ENCODE results near the gene HTR1D. TPM values are rescaled to one million over a fixed set of nuclear protein-coding genes. Genes with fewer than 3 reads are reported as not detected.

HTR1D gene
- total and polyA plus RNA-seq, 4 donors, result 0.05 TPM; not detected in 3

DNA sequence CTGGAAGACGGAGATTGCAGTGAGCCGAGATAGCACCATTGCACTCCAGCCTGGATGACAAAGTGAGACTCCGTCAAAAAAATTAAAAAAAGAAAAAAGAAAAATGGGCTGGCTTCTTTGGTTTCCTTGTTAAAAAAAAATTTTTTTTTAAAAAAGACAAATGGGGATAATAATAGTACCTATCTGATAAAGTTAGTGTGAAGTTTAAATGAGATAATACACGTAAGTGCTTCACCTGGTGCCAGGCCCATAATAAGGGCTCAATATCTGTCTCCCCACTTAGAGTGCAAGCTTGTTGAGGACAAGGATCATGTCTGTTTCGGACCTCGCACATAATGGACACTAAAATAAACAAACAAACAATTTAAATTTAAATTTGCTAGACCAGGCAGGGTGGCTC is 30.0 kb upstream of the HTR1D start:
- DNase-seq (ENCODE audit: low spot score), result no peak
- TF ChIP-seq JUND (IDR thresholded peaks at IDR 0.05) (no peak), RAD21 (IDR thresholded peaks at IDR 0.05) (no peak), HNF4A (conservative IDR thresholded peaks at IDR 0.05) (no peak)
- no peaks in the 10 kb centered on the region for H3K27me3 ChIP-seq (ENCODE audit: control insufficient read depth in 4 of 4, insufficient read depth in 4 of 4, low read length in 3 of 4)
- H3K4me1 ChIP-seq (ENCODE audit: control insufficient read depth in 4 of 4, insufficient read depth in 4 of 4, low read length in 3 of 4), result no peaks in the 10 kb centered on the region
- no peak overlapping the region for H3K4me3 ChIP-seq (ENCODE audit: low read depth in 1 of 3, low read length in 3 of 3)
- H3K27ac ChIP-seq (ENCODE audit: low read depth in 1 of 2, low read length in 2 of 2), result no peak overlapping the region
- WGBS, result 98% methylated on average over 6 of the region's 6 CpGs
- no peaks in the 10 kb centered on the region for H3K36me3 ChIP-seq (ENCODE audit: control insufficient read depth in 4 of 4, insufficient read depth in 3 of 4, low read depth in 1 of 4, low read length in 3 of 4)
- no peaks in the 10 kb centered on the region for H3K9me3 ChIP-seq (ENCODE audit: control insufficient read depth in 4 of 4, low read length in 3 of 4)
- H3K9ac ChIP-seq (ENCODE audit: low read depth in 1 of 2, low read length in 2 of 2), result no peak overlapping the region

- Histone ChIP-seq H3K27me3 (ENCODE audit: control insufficient read depth in 4 of 4, insufficient read depth in 4 of 4, low read length in 3 of 4) (no peaks in the 10 kb centered on the region), H3K4me1 (ENCODE audit: control insufficient read depth in 4 of 4, insufficient read depth in 4 of 4, low read length in 3 of 4) (no peaks in the 10 kb centered on the region), H3K9me3 (ENCODE audit: control insufficient read depth in 4 of 4, low read length in 3 of 4) (no peaks in the 10 kb centered on the region), H3K4me3 (ENCODE audit: low read depth in 1 of 3, low read length in 3 of 3) (no peak overlapping the region), H3K36me3 (ENCODE audit: control insufficient read depth in 4 of 4, insufficient read depth in 3 of 4, low read depth in 1 of 4, low read length in 3 of 4) (no peaks in the 10 kb centered on the region), H3K9ac (ENCODE audit: low read depth in 1 of 2, low read length in 2 of 2) (no peak overlapping the region), H3K27ac (ENCODE audit: low read depth in 1 of 2, low read length in 2 of 2) (no peak overlapping the region)
- TF ChIP-seq JUND (IDR thresholded peaks at IDR 0.05) (no peak), SP1 (IDR thresholded peaks at IDR 0.05) (no peak), EGR1 (IDR thresholded peaks at IDR 0.05; ENCODE audit: low read depth in 2 of 2) (no peak), FOXA1 (IDR thresholded peaks at IDR 0.05) (no peak), GABPA (IDR thresholded peaks at IDR 0.05 in 1 of 2, conservative IDR thresholded peaks at IDR 0.05 in 1 of 2) (no peak), HNF4G (IDR thresholded peaks at IDR 0.05) (no peak), FOXA2 (IDR thresholded peaks at IDR 0.05) (no peak), RAD21 (IDR thresholded peaks at IDR 0.05) (no peak), HNF4A (conservative IDR thresholded peaks at IDR 0.05) (no peak), RXRA (IDR thresholded peaks at IDR 0.05) (no peak), NR2F2 (IDR thresholded peaks at IDR 0.05) (no peak)
- TF ChIP-seq, protein P1, sequence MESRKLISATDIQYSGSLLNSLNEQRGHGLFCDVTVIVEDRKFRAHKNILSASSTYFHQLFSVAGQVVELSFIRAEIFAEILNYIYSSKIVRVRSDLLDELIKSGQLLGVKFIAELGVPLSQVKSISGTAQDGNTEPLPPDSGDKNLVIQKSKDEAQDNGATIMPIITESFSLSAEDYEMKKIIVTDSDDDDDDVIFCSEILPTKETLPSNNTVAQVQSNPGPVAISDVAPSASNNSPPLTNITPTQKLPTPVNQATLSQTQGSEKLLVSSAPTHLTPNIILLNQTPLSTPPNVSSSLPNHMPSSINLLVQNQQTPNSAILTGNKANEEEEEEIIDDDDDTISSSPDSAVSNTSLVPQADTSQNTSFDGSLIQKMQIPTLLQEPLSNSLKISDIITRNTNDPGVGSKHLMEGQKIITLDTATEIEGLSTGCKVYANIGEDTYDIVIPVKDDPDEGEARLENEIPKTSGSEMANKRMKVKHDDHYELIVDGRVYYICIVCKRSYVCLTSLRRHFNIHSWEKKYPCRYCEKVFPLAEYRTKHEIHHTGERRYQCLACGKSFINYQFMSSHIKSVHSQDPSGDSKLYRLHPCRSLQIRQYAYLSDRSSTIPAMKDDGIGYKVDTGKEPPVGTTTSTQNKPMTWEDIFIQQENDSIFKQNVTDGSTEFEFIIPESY (IDR thresholded peaks at IDR 0.05), result no peak
- TF ChIP-seq, protein P2, sequence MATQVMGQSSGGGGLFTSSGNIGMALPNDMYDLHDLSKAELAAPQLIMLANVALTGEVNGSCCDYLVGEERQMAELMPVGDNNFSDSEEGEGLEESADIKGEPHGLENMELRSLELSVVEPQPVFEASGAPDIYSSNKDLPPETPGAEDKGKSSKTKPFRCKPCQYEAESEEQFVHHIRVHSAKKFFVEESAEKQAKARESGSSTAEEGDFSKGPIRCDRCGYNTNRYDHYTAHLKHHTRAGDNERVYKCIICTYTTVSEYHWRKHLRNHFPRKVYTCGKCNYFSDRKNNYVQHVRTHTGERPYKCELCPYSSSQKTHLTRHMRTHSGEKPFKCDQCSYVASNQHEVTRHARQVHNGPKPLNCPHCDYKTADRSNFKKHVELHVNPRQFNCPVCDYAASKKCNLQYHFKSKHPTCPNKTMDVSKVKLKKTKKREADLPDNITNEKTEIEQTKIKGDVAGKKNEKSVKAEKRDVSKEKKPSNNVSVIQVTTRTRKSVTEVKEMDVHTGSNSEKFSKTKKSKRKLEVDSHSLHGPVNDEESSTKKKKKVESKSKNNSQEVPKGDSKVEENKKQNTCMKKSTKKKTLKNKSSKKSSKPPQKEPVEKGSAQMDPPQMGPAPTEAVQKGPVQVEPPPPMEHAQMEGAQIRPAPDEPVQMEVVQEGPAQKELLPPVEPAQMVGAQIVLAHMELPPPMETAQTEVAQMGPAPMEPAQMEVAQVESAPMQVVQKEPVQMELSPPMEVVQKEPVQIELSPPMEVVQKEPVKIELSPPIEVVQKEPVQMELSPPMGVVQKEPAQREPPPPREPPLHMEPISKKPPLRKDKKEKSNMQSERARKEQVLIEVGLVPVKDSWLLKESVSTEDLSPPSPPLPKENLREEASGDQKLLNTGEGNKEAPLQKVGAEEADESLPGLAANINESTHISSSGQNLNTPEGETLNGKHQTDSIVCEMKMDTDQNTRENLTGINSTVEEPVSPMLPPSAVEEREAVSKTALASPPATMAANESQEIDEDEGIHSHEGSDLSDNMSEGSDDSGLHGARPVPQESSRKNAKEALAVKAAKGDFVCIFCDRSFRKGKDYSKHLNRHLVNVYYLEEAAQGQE (IDR thresholded peaks at IDR 0.05), result no peak
- 91% methylated on average over 2 of the region's 2 CpGs for WGBS
- DNase-seq (ENCODE audit: low spot score), result no peak
These were observed 29.0 kb upstream of the HTR1D start for GRCh38 chr1:23246274-23246673.

DNA sequence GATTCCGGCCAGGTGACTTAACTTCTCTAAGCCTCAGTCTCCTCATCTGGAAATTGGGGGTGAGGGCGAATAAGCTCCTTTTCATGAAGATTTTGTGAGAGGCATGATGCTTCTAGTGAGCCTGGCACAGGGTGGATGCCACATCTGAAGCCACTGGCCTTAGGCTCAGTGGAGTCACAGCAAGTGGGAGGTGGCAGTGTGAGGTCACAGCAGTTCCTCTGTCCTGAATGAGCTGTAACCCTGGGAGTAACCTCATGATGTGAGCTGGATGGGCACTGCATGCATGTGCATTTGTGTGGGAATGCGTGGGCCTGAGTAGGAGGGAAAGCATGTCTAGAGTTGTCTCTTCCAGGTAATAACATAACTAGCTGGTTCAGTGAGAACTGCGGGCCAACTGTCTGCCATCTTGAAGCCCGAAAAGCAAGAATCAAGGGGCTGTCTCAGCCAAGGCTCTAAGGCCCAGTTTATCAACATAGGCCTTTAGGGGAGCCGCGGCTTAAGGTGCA is 27.0 kb upstream of the HTR1D start:
- Histone ChIP-seq H3K36me3 (ENCODE audit: control insufficient read depth in 4 of 4, insufficient read depth in 3 of 4, low read depth in 1 of 4, low read length in 3 of 4) (no peaks in the 10 kb centered on the region), H3K27me3 (ENCODE audit: control insufficient read depth in 4 of 4, insufficient read depth in 4 of 4, low read length in 3 of 4) (no peaks in the 10 kb centered on the region), H3K4me1 (ENCODE audit: control insufficient read depth in 4 of 4, insufficient read depth in 4 of 4, low read length in 3 of 4) (no peaks in the 10 kb centered on the region), H3K9me3 (ENCODE audit: control insufficient read depth in 4 of 4, low read length in 3 of 4) (no peaks in the 10 kb centered on the region), H3K27ac (ENCODE audit: low read depth in 1 of 2, low read length in 2 of 2) (no peak overlapping the region), H3K4me3 (ENCODE audit: low read depth in 1 of 3, low read length in 3 of 3) (no peak overlapping the region), H3K9ac (ENCODE audit: low read depth in 1 of 2, low read length in 2 of 2) (no peak overlapping the region)
- TF ChIP-seq HNF4A (conservative IDR thresholded peaks at IDR 0.05) (no peak), HNF4G (IDR thresholded peaks at IDR 0.05) (no peak), FOXA1 (IDR thresholded peaks at IDR 0.05) (no peak), RAD21 (IDR thresholded peaks at IDR 0.05) (no peak), JUND (IDR thresholded peaks at IDR 0.05) (no peak), FOXA2 (IDR thresholded peaks at IDR 0.05) (no peak), GABPA (IDR thresholded peaks at IDR 0.05 in 1 of 2, conservative IDR thresholded peaks at IDR 0.05 in 1 of 2) (no peak), NR2F2 (IDR thresholded peaks at IDR 0.05) (no peak), EGR1 (IDR thresholded peaks at IDR 0.05; ENCODE audit: low read depth in 2 of 2) (no peak)
- TF ChIP-seq, protein P3, sequence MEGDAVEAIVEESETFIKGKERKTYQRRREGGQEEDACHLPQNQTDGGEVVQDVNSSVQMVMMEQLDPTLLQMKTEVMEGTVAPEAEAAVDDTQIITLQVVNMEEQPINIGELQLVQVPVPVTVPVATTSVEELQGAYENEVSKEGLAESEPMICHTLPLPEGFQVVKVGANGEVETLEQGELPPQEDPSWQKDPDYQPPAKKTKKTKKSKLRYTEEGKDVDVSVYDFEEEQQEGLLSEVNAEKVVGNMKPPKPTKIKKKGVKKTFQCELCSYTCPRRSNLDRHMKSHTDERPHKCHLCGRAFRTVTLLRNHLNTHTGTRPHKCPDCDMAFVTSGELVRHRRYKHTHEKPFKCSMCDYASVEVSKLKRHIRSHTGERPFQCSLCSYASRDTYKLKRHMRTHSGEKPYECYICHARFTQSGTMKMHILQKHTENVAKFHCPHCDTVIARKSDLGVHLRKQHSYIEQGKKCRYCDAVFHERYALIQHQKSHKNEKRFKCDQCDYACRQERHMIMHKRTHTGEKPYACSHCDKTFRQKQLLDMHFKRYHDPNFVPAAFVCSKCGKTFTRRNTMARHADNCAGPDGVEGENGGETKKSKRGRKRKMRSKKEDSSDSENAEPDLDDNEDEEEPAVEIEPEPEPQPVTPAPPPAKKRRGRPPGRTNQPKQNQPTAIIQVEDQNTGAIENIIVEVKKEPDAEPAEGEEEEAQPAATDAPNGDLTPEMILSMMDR (IDR thresholded peaks at IDR 0.05; ENCODE audit: low read depth, low read length, missing input control), result no peak
- TF ChIP-seq, protein P4, sequence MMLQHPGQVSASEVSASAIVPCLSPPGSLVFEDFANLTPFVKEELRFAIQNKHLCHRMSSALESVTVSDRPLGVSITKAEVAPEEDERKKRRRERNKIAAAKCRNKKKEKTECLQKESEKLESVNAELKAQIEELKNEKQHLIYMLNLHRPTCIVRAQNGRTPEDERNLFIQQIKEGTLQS (IDR thresholded peaks at IDR 0.05), result no peak
- no peak for DNase-seq (ENCODE audit: low spot score)
- WGBS, result 96% methylated on average over 7 of the region's 7 CpGs
